ENCODE results near the gene WWOX.

DNA sequence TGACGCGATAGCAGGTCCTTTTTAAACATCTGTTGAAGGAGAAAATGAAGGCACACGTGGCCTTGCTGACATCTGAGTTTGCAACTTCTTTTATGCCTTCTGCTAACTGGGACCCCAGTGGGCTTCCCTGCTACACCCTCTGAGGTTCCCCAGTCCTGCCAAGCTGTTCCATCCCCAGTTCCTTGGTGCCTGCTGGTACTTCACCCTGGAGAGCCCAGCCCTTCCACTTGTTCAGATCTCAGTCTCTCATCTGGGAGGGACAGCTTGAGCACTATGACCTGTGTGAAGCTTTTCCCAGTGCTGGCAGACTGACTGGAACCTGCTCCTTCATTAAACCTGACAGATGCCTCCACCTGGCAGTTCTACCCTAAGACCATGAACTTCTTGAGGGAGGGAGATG lies 95.5 kb downstream of the WWOX start:
- TF ChIP-seq, protein P1, sequence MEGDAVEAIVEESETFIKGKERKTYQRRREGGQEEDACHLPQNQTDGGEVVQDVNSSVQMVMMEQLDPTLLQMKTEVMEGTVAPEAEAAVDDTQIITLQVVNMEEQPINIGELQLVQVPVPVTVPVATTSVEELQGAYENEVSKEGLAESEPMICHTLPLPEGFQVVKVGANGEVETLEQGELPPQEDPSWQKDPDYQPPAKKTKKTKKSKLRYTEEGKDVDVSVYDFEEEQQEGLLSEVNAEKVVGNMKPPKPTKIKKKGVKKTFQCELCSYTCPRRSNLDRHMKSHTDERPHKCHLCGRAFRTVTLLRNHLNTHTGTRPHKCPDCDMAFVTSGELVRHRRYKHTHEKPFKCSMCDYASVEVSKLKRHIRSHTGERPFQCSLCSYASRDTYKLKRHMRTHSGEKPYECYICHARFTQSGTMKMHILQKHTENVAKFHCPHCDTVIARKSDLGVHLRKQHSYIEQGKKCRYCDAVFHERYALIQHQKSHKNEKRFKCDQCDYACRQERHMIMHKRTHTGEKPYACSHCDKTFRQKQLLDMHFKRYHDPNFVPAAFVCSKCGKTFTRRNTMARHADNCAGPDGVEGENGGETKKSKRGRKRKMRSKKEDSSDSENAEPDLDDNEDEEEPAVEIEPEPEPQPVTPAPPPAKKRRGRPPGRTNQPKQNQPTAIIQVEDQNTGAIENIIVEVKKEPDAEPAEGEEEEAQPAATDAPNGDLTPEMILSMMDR (conservative IDR thresholded peaks at IDR 0.05; ENCODE audit: low read depth, low read length) = no peak
- TF ChIP-seq EZH2 (IDR thresholded peaks at IDR 0.05; ENCODE audit: borderline replicate concordance, low read depth, low read length, poor library complexity, severe bottlenecking) = no peak

All from A673 (cell line).